SU-DHL-6 (cell line): ENCODE data around the gene RILPL1.

ENCODE experiments used
- EZH2phosphoT487 ChIP-seq: fragments of 200-600 bp; sonication (generic), shearing (Covaris generic); conservative IDR thresholded peaks from 2 replicates; pipeline ENCODE4 v1.6.1; 2018; ENCODE audit warnings: mild to moderate bottlenecking, antibody characterized with exemption, low read length, moderate library complexity, mixed read lengths
- TF ChIP-seq, protein P1 (sequence below): fragments of 200-600 bp; sonication (generic); IDR thresholded peaks from one replicate; pipeline ENCODE4 v1.5.1; 2017; ENCODE audit warnings: antibody characterized with exemption, mild to moderate bottlenecking, low read length, moderate library complexity; ENCODE audit not compliant: insufficient read depth, poor library complexity, severe bottlenecking

DNA sequence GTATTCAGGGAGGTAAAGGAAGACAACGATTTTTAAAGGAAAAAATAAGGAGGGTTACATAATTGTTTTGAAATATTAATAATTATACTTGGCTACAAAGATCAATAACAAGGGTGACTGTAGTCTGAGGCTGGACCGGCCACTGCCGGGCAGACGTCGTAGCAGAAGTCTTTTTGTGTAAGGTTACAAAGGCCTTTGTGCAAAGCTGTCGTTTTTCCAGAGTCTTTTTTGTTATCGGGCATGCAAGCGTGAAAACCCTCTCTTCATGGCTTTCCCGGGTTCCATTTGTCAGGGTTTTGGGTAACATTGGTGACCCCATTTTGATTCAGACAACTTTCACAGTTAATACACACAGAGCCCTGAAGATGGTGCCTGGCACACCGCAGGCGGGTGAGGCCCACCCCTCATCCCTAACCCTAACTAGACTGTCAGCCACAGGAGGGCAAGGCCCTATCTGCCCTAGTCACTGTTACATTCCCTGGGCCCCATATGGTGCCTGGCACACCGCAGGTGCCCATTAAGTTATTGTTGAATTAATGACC is 31.3 kb downstream of the RILPL1 start:
- TF ChIP-seq EZH2phosphoT487 = no peak
- TF ChIP-seq, protein P1, sequence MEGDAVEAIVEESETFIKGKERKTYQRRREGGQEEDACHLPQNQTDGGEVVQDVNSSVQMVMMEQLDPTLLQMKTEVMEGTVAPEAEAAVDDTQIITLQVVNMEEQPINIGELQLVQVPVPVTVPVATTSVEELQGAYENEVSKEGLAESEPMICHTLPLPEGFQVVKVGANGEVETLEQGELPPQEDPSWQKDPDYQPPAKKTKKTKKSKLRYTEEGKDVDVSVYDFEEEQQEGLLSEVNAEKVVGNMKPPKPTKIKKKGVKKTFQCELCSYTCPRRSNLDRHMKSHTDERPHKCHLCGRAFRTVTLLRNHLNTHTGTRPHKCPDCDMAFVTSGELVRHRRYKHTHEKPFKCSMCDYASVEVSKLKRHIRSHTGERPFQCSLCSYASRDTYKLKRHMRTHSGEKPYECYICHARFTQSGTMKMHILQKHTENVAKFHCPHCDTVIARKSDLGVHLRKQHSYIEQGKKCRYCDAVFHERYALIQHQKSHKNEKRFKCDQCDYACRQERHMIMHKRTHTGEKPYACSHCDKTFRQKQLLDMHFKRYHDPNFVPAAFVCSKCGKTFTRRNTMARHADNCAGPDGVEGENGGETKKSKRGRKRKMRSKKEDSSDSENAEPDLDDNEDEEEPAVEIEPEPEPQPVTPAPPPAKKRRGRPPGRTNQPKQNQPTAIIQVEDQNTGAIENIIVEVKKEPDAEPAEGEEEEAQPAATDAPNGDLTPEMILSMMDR = no peak
